GM18909 (cell line): ENCODE measurements around the gene ACAA1.
"Not testable (repeated sequence)": the region's sequence is repeated elsewhere in the genome, so short reads cannot be mapped to it uniquely, and the experiment has no call there.

Experiments used
- ATAC-seq: cut with Tn5 transposase; IDR thresholded peaks from one replicate; pipeline ENCODE4 v1.9.1; 2021; ENCODE audit warnings: mild to moderate bottlenecking; ENCODE audit not compliant: unreplicated experiment, poor library complexity

The ACAA1 gene

DNA sequence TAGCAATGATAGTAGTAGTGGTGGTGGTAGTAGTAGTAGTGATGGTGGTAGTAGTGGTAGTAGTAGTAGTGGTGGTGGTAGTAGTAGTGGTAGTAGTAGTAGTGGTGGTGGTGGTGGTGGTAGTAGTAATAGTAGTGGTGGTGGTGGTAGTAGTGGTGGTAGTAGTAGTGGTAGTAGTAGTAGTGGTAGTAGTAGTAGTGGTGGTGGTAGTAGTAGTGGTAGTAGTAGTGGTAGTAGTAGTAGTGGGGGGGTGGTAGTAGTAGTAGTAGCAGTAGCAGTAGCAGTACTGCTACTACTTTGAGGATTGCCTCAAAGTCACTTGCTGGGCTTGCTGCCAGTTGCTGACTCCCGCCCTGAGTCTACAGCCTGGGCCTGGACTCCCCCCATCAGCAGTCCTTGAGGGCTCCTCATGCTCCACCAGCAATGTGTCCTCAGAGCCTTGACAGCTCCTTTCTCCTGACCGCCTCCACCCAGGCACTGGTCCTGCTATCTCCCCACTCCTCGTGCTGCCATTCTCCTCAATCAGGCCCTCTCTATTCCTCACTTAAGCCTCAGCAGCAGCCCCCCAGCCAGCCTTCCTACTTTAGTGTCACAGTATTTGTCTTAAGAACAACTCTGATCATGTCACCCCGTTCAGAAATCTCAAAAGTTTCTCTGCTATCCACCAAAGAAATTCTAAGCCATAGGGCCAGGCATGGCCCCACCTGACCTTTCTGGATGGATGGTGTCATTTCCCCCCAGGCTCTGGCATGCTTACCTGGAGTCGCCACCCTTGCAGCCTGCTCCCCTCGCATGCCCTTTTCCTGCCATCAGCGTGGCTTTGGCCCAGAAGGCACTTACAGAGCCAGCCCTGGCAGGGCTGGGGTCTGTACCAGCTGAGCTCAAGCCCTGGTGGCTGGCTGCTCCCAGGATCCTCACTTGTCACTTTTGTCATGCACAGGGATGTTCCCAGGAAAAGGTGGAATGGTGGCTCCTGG, 52.3 kb downstream of the ACAA1 start:
- no peak for ATAC-seq

DNA sequence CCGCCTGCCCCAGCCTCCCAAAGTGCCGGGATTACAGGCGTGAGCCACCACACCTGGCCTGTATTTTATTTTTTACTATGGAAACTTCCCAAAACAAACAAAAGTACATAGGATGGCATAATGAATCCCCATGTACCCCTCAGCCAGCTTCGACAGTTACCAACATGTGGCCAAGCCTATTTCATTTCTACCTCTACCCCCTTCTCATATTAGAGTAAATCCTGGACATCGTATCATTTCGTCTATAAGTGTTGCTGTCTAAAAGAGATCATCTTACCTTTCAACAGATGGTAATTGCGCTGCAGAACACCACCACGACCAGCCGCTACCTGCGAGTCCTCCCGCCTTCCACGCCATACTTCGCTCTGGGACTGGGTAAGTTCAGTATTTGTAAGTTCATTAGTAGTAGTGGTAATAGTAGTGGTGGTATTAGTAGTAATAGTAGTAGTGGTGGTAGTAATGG, 53.0 kb downstream of the ACAA1 start:
- no peak for ATAC-seq

GRCh38 chr3:38083254-38083653, 53.7 kb downstream of the ACAA1 start:
- ATAC-seq = not testable (repeated sequence)

- not testable (repeated sequence) for ATAC-seq
Measured at GRCh38 chr3:38082296-38082695, 54.6 kb downstream of the ACAA1 start.

DNA sequence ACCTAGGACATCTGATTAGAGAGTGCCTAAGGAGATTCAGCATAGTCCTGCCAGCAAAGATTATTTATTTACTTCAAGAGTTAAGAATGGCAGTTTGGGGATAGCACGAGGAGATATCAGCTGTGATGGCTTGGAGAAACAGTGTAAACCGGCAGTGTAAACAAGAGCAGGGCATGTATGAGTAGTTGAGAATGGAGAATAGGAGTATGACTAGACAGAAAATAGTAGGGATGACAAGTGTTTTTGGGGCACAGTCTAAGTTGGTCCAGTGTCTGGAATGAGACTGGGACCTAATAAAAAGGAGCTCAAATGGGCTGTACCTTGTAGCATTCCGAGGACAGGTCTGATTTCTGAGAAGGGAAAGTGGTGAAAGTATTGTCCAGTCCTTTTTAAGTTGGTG, 59.9 kb downstream of the ACAA1 start:
- ATAC-seq = not testable (repeated sequence)
